GM19025 (cell line): ENCODE data around the gene RRH.

ENCODE experiments used
- ATAC-seq: cut with Tn5 transposase; IDR thresholded peaks from one replicate; pipeline ENCODE4 v1.9.1; 2021; ENCODE audit warnings: mild to moderate bottlenecking, low read depth, moderate library complexity; ENCODE audit not compliant: unreplicated experiment

RRH gene

GRCh38 chr4:109879636-109880314, 52.0 kb downstream of the RRH start:
- no peak for ATAC-seq

GRCh38 chr4:109886303-109886702, 58.5 kb downstream of the RRH start:
- no peak for ATAC-seq

- no peak for ATAC-seq
Measured at GRCh38 chr4:109887071-109887470, 59.3 kb downstream of the RRH start.

GRCh38 chr4:109890076-109890475, 62.3 kb downstream of the RRH start:
- ATAC-seq: no peak
